HS-5 (cell line): ENCODE measurements around the gene CD74.
"Not testable (repeated sequence)": the region's sequence is repeated elsewhere in the genome, so short reads cannot be mapped to it uniquely, and the experiment has no call there.

Experiments
- DNase-seq: peaks from one replicate; pipeline ENCODE4 v3.0.0-alpha.2; 2012; ENCODE audit warnings: low read depth

CD74 gene

GRCh38 chr5:150412319-150413175, at the start of gene CD74:
TSS of gene CD74 (minus strand) at chr5:150412910. CDS start at chr5:150412749, 161 bp downstream.
- DNase-seq = no peak

- no peak for DNase-seq
Observed at GRCh38 chr5:150461231-150461630, 48.5 kb upstream of the CD74 start.

DNA sequence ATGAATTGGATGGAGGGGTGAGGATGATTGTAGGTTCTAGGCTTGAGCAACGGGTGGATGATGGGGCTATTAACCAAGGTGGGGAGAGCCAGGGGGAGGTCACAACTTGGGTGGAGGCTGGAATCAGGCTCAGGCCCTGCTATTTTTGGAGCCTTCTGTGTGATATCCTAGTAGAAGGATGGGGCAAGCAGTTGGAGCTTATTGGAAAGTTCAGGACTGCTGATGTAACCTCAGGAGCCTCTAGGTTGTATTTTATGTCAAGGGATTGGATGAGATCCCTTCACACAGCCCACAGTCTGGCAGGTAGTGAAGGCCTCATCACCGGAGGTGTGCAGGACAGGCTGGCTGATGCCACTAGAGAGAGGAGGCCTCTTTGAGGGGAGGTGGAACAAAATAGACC, 48.1 kb upstream of the CD74 start:
- no peak for DNase-seq

GRCh38 chr5:150458802-150459557, 46.3 kb upstream of the CD74 start:
- DNase-seq = no peak

GRCh38 chr5:150457562-150458240, 45.0 kb upstream of the CD74 start:
- DNase-seq = no peak

GRCh38 chr5:150457121-150457520, 44.4 kb upstream of the CD74 start:
- no peak for DNase-seq

DNA sequence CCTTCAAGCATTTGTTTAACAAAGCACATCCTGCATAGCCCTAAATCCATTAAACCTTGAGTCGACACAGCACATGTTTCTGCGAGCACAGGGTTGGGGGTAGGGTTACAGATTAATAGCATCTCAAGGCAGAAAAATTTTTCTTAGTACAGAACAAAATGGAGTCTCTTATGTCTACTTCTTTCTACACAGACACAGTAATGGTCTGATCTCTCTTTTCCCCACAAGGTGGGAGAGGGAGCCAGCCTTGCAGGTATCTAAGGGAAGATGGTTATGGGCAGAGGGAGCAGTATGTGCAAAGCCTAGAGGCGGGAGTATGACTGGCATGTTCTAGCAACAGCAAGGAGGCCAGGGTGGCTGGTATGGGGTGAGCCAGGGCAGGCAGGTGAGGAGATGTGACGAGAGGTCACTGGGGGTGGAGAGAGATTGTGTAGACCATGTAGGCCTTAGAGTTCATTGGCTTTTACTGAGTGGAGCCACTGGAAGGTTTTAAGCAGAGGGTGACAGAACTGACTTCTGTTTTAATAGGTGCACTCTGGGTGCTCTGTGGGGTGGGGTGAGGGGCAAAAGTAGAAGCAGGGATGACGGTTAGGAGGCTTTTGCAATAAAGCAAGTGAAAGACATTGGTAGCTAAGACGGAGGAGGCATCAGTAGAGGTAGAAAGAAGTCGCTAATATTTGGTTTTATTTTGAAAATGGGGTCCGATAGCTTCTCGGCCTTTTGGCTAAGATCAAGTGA, 42.0 kb upstream of the CD74 start:
- DNase-seq = no peak

DNA sequence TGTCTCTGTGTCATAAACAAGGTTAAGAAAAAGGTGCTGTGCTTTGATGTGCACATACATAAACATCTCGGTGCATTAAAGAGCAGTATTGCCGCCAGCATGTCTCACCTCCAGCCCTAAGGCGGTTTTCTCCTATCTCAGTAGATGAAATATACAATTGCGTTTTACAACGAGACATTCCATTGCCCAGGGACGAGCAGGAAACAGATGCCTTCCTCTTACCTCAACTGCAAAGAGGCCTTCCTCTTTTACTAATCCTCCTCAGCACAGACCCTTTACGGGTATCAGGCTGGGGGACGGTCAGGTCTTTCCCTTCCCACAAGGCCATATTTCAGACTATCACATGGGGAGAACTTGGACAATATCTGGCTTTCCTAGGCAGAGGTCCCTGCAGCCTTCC, 41.3 kb upstream of the CD74 start:
- DNase-seq = not testable (repeated sequence)

GRCh38 chr5:150452914-150453313, 40.2 kb upstream of the CD74 start:
- DNase-seq = no peak

- no peak for DNase-seq
Observed at GRCh38 chr5:150451594-150451993, 38.9 kb upstream of the CD74 start.

DNA sequence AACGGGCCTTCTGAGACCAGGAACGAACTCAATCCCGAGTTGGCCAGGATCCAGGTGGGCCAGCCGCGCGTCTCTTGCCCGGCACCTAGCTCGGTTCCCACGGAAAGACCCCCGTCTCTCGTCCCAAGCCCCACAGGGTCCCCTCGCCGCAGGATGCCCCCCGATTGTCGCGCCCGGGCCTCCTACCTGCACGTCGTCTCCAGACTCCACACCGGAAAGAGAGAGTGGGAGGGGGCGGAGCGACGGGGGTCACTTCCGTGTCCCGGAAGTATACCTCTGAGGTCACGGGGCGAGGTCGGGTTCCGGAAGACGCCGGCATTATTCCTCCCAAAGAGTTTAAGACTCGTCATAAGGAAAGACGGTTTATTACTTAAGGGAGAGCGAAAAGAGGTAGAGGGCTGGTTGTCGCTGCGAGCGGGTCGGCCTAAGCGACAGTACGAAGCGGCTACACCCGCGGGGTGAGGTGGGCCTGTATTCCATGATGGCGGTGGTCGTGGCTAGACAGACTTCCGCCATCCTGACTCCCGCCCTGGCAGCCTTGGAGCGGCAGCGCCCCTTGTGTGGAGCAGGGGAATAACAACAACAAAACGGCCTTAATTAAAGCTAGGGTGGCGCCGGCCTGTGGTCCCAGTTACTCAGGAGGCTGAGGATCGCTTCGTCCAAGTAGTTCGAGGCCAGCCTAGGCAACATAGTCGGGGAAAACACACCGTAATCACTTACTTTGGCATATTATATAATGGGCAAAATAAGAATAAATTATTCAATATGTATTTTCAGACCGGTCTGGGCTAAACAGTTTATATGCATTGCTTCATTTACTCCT, 37.0 kb upstream of the CD74 start, which contains the start of gene RPS14:
Gene RPS14, minus strand, starts transcription at position 223 of the 823 bp plus-strand sequence. CDS start 2,006 bp downstream, outside the sequence.
- DNase-seq = peak; percentile 91

DNA sequence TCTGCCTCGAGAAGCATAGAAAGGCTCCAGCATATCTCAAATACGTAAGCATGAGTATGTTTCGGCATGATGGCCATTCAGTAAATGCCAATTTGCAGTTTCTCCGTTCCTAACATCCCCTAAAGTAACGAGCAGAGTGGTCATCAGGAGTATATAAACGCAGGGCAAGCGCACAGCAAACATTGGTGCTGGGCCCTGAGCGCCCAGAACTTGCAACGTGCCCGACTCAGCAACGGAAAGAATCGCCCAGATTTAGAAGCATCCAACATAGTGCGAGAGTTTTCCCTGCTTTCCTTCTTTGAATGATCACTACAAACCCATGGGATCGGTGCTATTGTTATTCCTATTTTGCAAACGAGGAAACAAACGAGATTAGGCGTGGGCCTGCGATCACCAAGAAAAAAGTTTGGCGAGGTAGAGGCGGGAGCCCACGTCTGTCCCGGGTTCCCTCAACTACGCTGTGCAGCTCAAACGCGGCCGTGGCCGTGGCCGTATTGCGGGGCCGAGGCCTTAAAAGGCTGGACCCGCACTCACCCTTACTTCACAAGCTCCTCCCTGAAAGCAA, 36.3 kb upstream of the CD74 start:
- no peak for DNase-seq

DNA sequence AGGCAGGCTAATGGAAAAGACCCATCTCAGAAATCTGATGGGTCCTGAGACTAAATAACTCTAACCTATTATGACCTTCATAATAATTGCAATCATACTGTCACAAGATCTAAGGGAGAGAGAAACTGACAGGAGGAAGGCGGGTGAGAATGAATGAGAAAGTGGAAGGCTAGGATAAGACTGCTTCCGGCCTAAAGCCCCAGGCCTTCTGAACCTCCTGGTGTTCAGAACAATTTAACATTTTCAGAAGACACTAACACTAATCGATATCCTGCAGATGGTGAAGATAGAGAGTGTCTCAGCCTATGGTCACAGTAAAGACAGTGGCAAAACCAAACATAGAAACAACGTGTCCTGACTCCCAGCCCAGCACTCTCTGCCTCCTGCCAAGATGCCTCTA, 35.6 kb upstream of the CD74 start:
- DNase-seq = no peak

- DNase-seq = no peak
Observed at GRCh38 chr5:150447188-150447587, 34.5 kb upstream of the CD74 start.

DNA sequence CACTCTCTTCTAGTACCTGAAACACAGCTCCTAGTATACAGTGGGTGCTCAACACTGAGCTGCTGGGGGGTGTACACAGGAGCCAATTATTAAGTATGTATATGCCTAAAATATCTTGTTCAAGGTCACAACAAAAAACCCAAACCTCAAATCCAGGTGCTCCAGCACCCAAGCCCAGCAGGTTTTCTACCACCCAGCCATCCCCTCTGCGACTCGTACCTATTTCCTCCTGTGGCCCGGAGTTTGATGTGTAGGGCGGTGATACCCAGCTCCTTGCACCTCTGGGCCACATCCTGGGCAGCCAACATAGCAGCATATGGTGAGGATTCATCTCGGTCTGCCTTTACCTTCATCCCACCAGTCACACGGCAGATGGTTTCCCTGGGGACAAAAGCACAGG, 33.9 kb upstream of the CD74 start:
- no peak for DNase-seq

DNA sequence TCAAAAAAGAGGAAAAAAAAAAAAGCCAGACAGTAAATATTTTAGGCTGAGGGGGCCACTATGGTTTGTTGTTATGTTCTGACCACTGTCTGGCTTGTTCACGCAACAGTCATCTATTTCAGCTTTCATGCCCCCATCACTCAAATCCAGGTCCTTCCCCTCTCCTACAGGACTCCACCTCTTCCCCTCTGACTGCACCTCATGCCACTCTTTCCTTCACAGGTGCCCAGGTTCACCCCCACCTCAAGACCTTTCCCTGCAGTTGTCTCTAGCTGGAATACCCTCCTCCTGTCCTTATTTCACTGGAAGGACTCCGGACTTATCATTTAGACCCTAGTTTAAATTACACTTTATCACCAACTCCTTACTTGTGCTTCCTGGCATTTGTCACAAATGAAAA, 33.4 kb upstream of the CD74 start:
- no peak for DNase-seq

- DNase-seq = no peak
Observed at GRCh38 chr5:150444770-150445169, 32.1 kb upstream of the CD74 start.

GRCh38 chr5:150443242-150444075, 30.7 kb upstream of the CD74 start:
- DNase-seq = no peak

DNA sequence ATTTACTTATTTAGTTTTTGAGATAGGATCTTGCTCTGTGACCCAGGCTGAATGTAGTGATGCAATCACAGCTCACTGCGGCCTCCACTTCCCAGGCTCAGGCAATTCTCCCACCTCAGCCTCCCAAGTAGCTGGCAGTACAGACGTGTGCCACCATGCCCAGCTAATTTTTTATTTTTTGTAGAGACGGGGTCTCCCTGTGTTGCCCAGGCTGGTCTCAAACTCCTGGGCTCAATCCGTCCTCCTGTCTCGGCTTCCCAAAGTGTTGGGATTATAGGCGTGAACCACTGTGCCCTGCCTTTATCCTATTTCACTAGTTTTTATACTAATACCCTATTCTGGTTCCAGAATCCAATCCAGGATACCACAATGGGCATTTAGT, 30.0 kb upstream of the CD74 start:
- no peak for DNase-seq
